ENCODE data around the gene CDR2L.
A peak's percentile ranks its signal among the peaks of the same experiment; 100 is the strongest.
"Not testable (repeated sequence)": the region's sequence is repeated elsewhere in the genome, so short reads cannot be mapped to it uniquely, and the experiment has no call there.

Gene CDR2L

GRCh38 chr17:74959826-74960515 lies 27.5 kb upstream of the CDR2L start:
- DNase-seq (ENCODE audit: low read depth), result no peak

- peak; percentile 48 for DNase-seq (ENCODE audit: low read depth)
Observed at GRCh38 chr17:74960570-74961342, 26.7 kb upstream of the CDR2L start.

- peak; percentile 76 for DNase-seq (ENCODE audit: low read depth)
Observed at GRCh38 chr17:74961657-74962350, 25.6 kb upstream of the CDR2L start.

GRCh38 chr17:74962622-74963394 lies 24.6 kb upstream of the CDR2L start:
- no peak for DNase-seq (ENCODE audit: low read depth)

DNA sequence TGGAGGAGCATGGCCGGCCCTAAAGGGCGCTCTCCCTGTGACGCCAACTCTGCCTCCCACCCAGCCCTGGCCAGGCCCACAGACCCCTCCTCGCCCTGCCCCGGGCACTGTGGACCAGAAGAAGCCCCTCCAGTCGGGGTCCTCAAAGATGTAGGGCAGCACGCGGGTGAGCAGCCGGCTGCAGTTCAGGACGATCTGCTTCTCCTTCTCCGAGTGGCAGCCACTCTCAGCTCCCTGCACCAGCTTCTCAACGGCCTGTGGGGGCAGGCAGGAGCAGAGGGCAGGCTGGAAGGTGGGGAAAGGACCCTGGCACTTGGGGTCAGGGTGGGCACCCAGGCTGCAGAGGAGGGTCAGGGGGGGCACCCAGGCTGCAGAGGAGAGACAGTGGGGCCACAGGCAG lies 23.8 kb upstream of the CDR2L start:
- no peak for DNase-seq (ENCODE audit: low read depth)

- no peak for DNase-seq (ENCODE audit: low read depth)
Observed at GRCh38 chr17:74964246-74964761, 23.1 kb upstream of the CDR2L start.

GRCh38 chr17:74964988-74965622 lies 22.3 kb upstream of the CDR2L start:
- DNase-seq (ENCODE audit: low read depth), result no peak

DNA sequence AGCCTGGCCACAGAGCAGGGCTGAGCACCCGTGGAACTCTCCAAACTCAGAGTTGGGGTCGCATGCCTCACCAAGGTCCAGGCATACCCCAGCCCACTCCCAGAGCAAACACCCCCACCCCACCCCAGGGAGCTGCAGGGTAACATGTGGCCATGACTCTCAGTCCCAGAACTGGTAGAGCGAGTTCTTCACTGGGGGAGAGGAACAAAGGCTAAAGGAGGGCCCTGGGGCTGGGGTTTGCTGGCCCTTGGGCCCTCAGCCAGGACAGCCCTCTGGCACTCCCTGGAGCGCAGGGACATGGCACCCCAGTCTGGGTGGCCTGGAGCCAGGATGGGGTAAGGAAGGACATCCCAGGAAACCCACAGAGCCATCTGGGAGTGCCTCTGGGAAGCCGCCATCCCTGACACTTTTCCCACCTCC lies 19.1 kb upstream of the CDR2L start:
- DNase-seq (ENCODE audit: low read depth), result no peak

DNA sequence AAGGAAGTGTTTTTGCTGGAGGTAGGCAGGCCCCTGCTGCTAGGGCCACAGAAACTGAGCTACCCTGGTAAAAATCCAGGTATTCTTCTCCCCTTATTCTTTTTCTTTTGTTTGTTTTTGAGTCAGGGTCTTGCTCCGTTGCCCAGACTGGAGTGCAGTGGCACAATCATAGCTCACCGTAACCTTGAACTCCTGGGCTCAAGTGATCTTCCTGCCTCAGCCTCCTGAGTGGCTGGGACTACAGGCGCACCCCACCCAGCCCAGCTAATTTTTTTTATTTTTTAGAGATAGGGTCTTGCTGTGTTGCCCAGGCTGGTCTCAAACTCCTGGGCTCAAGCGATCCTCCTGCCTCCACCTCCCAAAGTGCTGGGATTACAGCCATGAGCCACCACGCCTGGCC lies 17.9 kb upstream of the CDR2L start:
- not testable (repeated sequence) for DNase-seq (ENCODE audit: low read depth)

- DNase-seq (ENCODE audit: low read depth), result no peak
Observed at GRCh38 chr17:74970395-74970794, 17.0 kb upstream of the CDR2L start.

DNA sequence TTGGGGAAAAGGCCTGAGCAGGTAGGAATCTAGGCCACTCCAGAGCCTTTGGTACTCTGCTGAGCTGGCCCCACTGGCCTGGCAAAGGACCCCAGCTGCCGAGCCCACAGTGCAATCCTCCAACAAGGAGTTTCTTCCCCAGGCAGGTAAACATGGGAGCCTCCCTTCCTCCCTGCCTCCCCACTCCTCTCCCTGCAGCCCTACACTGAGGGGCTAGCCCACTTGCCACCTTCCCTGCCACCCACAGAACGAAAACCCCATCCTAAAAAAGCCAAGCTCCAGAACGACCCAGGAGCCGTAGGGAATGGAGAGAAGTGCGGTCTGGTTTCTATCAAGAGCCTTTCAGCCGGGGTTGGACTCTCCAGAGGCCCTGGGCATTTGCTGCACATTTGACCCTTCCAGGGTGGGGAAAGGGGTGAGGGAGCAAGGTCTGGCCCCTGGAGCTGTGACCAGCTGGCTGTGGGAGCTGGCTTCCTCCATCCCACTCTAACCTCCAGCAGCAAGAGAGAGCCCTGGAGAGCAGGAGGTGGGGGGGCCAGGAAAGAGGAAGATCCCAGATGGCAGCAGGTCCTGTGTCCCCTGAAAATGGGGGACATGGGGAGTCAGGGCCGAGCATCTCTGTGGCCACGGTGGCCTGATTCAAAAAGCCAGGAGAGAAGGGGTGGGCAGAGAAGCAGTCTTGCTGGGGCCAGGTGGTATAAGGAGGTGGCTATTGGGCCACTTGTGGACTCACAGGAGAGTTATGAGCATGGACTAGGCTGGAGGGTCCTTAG lies 16.2 kb upstream of the CDR2L start:
- no peak for DNase-seq (ENCODE audit: low read depth)

DNA sequence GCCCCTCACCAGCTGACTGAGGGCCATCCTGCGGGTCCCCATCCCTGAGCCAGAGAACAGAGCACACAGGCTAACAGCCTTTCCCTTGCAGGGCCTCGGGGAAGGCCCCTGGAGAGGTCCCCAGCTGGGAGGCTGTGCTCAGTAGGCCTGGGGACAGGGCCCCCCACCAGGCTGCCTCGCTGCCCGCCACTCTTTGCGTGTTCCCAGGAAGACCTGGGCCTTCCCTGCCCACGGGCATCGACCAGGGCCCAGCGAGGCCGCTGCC lies 15.7 kb upstream of the CDR2L start:
- DNase-seq (ENCODE audit: low read depth), result no peak

DNA sequence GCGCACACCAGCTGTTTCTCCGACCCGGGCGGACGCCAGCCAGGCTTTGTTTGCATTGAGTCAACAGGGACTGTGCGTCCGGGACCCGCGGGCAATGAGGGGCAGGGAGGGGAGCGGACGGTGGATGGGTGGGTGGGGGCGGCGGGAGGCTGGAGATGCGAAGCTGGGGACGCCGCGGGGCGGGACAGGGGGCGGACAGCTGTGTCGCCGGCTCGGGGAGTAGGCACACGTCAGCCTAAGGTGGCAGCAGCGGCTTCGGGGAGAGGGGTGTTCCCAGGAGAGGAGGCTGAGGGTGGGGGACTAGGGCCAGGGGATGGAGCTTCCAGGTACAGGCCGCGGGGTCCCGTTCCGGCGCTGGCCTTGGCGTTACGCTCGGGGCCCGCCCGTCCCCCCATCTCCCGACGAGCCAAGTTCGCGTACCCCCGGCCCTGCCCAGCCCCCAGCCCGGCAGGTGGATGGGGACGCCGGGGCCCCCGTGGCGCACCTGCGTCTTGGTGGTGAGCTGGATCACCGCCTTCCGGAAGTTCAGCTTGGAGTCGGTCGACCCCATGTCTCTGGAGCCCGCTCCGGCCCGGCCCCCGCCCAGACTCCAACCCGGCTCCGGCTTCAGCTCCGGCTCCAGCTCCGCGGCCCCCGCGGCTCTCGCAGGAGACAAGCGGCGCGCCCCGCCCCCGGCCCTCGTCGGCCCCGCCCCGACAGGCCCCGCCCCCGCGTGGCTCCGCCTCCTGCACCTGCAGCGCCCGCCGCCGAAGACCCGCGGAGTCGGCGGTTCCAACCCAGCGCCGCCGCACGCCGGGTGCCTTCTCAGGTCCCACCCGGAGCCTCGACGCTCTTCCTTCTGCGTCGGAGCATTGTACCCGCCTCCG lies 15.1 kb upstream of the CDR2L start, which contains the start of gene HID1:
TSS of gene HID1 (minus strand) at position 653 of the 866 bp plus-strand sequence. CDS start at position 550, 103 bp downstream.
- DNase-seq (ENCODE audit: low read depth), result peak; percentile 76

DNA sequence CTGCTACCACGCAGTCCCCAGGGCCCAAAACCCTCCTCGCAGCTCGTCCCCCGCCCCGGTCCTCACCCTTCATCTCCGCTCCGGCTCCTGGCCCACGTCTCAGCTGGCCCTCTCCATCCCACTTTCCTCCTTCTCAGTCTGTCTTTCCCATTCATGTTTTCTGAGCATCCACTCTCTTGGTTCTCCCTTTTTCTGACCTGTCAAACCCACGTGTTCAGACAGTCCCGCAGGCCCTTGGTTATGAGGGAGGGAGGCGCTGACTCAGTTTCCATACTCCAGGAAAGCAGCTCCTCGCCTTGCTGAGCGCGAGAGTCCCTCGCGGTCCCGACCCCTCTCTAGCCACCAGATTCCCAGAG lies 14.5 kb upstream of the CDR2L start:
- no peak for DNase-seq (ENCODE audit: low read depth)

- DNase-seq (ENCODE audit: low read depth), result no peak
Observed at GRCh38 chr17:74975943-74976342, 11.5 kb upstream of the CDR2L start.

GRCh38 chr17:74977802-74978201 lies 9.6 kb upstream of the CDR2L start:
- no peak for DNase-seq (ENCODE audit: low read depth)

- DNase-seq (ENCODE audit: low read depth), result no peak
Observed at GRCh38 chr17:74978240-74978639, 9.2 kb upstream of the CDR2L start.

DNA sequence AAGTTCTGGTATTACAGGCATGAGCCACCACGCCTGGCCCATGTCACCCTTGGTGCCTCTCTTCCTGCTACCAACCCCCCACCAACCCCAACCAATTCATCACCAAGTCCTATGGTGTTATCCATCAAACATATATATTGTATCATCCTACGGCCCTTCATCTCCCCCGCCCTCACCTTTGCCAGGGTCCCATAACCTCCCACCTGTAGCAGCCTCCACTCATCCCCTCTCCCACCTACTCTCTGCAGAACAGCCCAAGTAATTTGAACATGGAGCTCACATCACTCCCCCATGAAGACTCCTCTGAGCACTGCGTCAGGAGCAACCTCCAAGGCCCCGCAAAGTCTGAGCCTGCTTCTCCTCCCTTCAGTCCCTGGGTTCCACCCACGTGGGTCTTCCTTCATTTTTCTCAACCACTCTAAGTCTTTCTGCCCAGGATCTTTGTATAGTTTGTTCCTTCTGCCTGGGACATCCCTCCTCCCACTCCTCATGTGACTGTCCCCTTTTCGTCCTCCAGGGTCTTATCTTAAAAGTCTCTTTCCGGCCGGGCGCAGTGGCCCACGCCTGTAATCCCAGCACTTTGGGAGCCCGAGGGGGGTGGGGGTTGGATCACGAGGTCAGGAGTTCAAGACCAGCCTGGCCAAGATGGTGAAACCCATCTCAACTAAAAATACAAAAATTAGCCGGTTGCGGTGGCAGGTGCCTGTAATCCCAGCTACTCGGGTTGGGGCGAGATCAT lies 7.9 kb upstream of the CDR2L start:
- DNase-seq (ENCODE audit: low read depth), result no peak

- DNase-seq (ENCODE audit: low read depth), result no peak
Observed at GRCh38 chr17:74981318-74981978, 6.0 kb upstream of the CDR2L start.

All from activated T-cell treated with anti-CD3 and anti-CD28 coated beads for 48 hours (primary cell).